OCI-LY1 (cell line): ENCODE results near the gene SEMA4F.
A peak's percentile ranks its signal among the peaks of the same experiment; 100 is the strongest.

Source experiments
- H2AFZ ChIP-seq: fragments of 200-600 bp; sonication (generic), shearing (Covaris generic); 2 replicates; pipeline ENCODE4 v1.6.0; 2014; ENCODE audit warnings: antibody characterized with exemption, mild to moderate bottlenecking, low read length
- H3F3A ChIP-seq: fragments of 200-600 bp; sonication (generic), shearing (Covaris generic); 2 replicates; pipeline ENCODE4 v1.6.0; 2014; ENCODE audit warnings: mild to moderate bottlenecking, antibody characterized with exemption, low read length, moderate library complexity; ENCODE audit not compliant: insufficient read depth
- H3K27ac ChIP-seq: fragments of 200-600 bp; sonication (generic); 2 replicates; pipeline ENCODE4 v1.5.1; 2014; ENCODE audit warnings: low read length, mixed run types, mild to moderate bottlenecking, low read depth; ENCODE audit not compliant: poor library complexity, severe bottlenecking
- H3K27me3 ChIP-seq: fragments of 200-600 bp; sonication (generic); 2 replicates; pipeline ENCODE4 v1.6.0; 2014; ENCODE audit warnings: antibody characterized with exemption, mild to moderate bottlenecking, low read length, moderate library complexity; ENCODE audit not compliant: insufficient read depth
- H3K36me3 ChIP-seq: fragments of 200-600 bp; sonication (generic); 2 replicates; pipeline ENCODE4 v1.6.1; 2014; ENCODE audit warnings: mild to moderate bottlenecking, antibody characterized with exemption, low read length, moderate library complexity, mixed read lengths; ENCODE audit not compliant: insufficient read depth
- H3K4me1 ChIP-seq: fragments of 200-600 bp; sonication (generic); 2 replicates; pipeline ENCODE4 v1.5.1; 2014; ENCODE audit warnings: mild to moderate bottlenecking, low read length, moderate library complexity; ENCODE audit not compliant: insufficient read depth, severe bottlenecking
- H3K4me2 ChIP-seq: fragments of 200-600 bp; sonication (generic), shearing (Covaris generic); 2 replicates; pipeline ENCODE4 v1.6.1; 2014; ENCODE audit warnings: low read length
- H3K4me3 ChIP-seq: fragments of 200-600 bp; sonication (generic); 2 replicates; pipeline ENCODE4 v1.5.1; 2014; ENCODE audit warnings: low read length, low read depth, mild to moderate bottlenecking, mixed read lengths; ENCODE audit not compliant: poor library complexity, severe bottlenecking
- H3K79me2 ChIP-seq: fragments of 200-600 bp; shearing (Covaris generic); 2 replicates; pipeline ENCODE4 v1.6.1; 2016; ENCODE audit warnings: mixed run types, low read length, mixed read lengths; ENCODE audit not compliant: insufficient read depth
- H3K9ac ChIP-seq: fragments of 200-600 bp; sonication (generic), shearing (Covaris generic); 2 replicates; pipeline ENCODE4 v1.6.1; 2014; ENCODE audit warnings: mild to moderate bottlenecking, low read length, mixed read lengths
- H3K9me2 ChIP-seq: fragments of 200-600 bp; sonication (generic), shearing (Covaris generic); 2 replicates; pipeline ENCODE4 v1.6.1; 2014; ENCODE audit warnings: low read depth, mild to moderate bottlenecking, low read length, mixed read lengths
- H3K9me3 ChIP-seq: fragments of 200-600 bp; shearing (Covaris generic); 2 replicates; pipeline ENCODE4 v1.6.1; 2014; ENCODE audit warnings: low read length, mixed read lengths
- H4K20me1 ChIP-seq: fragments of 200-600 bp; sonication (generic), shearing (Covaris generic); 2 replicates; pipeline ENCODE4 v1.6.0; 2016; ENCODE audit warnings: mild to moderate bottlenecking, low read length; ENCODE audit not compliant: insufficient read depth
- EZH2 ChIP-seq: fragments of 200-600 bp; sonication (generic), shearing (Covaris generic); IDR thresholded peaks from 2 replicates; pipeline ENCODE4 v1.8.0; 2017; ENCODE audit warnings: borderline replicate concordance, mixed run types, mild to moderate bottlenecking, antibody characterized with exemption, low read length, moderate library complexity, mixed read lengths
- TF ChIP-seq, protein P1 (sequence below): fragments of 200-600 bp; sonication (generic), shearing (Covaris generic); IDR thresholded peaks from 2 replicates; pipeline ENCODE4 v1.5.1; 2017; ENCODE audit warnings: mild to moderate bottlenecking, antibody characterized with exemption, low read length, moderate library complexity, mixed read lengths

SEMA4F gene

DNA sequence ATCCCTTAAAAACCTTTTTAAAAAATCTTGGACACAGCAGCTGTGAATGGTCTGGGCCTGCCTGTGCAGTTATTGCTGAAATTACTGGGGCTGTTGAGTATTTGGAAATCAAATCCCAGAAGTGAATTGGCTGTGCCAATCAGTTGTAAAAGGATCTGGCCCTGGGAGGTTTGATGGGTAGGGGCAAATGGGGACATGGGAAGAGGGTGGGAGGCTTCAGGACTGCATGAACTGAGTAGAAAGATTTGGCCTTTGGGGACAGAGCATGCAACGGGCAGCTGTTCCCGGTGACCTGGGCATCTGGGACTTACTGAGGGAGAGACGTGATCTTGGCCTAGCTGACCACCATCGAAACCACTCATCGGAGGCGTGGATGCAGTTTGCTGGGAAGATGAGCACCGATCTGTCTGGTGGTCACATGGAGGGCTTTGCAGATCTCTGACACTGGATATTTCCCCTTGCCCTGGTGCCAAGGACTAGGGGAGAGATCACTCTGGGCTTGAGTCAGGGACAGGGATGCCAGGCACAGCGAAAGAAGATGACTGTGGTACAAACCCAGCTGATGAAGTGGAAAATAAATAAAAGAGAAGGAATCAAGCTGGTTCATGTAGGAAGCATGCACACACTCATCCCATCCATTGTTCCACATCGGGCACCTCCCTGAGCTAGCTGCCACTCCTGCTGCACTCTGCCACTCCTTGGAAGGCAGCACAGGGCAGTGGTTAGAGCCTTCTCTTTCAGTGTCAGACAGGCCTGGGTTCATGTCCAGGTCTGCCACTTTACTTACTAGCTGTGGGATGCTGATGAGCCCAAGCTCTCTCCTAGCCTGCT is 58.4 kb downstream of the SEMA4F start:
- H3K4me3 ChIP-seq = no peak overlapping the region
- H3K4me1 ChIP-seq = peaks cover 9% of the 10 kb centered on the region
- no peak overlapping the region for H2AFZ ChIP-seq
- no peak overlapping the region for H3K4me2 ChIP-seq
- H3K9me3 ChIP-seq = no peaks in the 10 kb centered on the region
- no peaks in the 10 kb centered on the region for H3K36me3 ChIP-seq
- TF ChIP-seq EZH2 = no peak
- TF ChIP-seq, protein P1, sequence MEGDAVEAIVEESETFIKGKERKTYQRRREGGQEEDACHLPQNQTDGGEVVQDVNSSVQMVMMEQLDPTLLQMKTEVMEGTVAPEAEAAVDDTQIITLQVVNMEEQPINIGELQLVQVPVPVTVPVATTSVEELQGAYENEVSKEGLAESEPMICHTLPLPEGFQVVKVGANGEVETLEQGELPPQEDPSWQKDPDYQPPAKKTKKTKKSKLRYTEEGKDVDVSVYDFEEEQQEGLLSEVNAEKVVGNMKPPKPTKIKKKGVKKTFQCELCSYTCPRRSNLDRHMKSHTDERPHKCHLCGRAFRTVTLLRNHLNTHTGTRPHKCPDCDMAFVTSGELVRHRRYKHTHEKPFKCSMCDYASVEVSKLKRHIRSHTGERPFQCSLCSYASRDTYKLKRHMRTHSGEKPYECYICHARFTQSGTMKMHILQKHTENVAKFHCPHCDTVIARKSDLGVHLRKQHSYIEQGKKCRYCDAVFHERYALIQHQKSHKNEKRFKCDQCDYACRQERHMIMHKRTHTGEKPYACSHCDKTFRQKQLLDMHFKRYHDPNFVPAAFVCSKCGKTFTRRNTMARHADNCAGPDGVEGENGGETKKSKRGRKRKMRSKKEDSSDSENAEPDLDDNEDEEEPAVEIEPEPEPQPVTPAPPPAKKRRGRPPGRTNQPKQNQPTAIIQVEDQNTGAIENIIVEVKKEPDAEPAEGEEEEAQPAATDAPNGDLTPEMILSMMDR = no peak
- no peaks in the 10 kb centered on the region for H3F3A ChIP-seq
- no peak overlapping the region for H3K27ac ChIP-seq
- no peaks in the 10 kb centered on the region for H3K9me2 ChIP-seq
- H3K9ac ChIP-seq = no peak overlapping the region
- H4K20me1 ChIP-seq = no peaks in the 10 kb centered on the region
- H3K79me2 ChIP-seq = no peaks in the 10 kb centered on the region
- H3K27me3 ChIP-seq = no peaks in the 10 kb centered on the region

DNA sequence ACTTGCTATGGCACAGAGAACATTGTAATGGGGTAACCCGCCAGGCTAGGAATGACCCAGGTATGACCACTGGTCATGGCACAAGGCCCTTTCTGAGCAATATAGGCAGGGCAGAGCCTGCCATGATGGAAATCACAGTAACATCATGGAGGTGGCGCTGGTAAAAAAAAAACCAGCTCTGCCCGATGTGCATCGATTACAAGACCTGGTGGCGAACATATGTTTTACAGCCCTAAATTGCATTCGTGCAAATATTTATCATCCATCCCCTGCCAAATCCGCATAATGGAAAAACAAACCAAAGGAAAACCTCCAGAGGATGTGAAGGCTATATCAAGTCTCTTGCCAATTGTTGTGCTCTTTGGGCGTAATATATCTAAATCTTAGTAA is 60.6 kb downstream of the SEMA4F start:
- H3K9me3 ChIP-seq = no peaks in the 10 kb centered on the region
- TF ChIP-seq EZH2 = no peak
- TF ChIP-seq, protein P1 = no peak
- peak overlapping the region; percentile 96; the same call in 1 of the 2 replicates for H3K4me2 ChIP-seq
- no peaks in the 10 kb centered on the region for H4K20me1 ChIP-seq
- H3F3A ChIP-seq = no peaks in the 10 kb centered on the region
- no peaks in the 10 kb centered on the region for H3K27me3 ChIP-seq
- no peak overlapping the region for H3K9ac ChIP-seq
- H3K4me1 ChIP-seq = peaks cover 9% of the 10 kb centered on the region
- H3K36me3 ChIP-seq = no peaks in the 10 kb centered on the region
- no peak overlapping the region for H2AFZ ChIP-seq
- no peaks in the 10 kb centered on the region for H3K9me2 ChIP-seq
- no peak overlapping the region for H3K4me3 ChIP-seq
- H3K79me2 ChIP-seq = no peaks in the 10 kb centered on the region
- no peak overlapping the region for H3K27ac ChIP-seq

DNA sequence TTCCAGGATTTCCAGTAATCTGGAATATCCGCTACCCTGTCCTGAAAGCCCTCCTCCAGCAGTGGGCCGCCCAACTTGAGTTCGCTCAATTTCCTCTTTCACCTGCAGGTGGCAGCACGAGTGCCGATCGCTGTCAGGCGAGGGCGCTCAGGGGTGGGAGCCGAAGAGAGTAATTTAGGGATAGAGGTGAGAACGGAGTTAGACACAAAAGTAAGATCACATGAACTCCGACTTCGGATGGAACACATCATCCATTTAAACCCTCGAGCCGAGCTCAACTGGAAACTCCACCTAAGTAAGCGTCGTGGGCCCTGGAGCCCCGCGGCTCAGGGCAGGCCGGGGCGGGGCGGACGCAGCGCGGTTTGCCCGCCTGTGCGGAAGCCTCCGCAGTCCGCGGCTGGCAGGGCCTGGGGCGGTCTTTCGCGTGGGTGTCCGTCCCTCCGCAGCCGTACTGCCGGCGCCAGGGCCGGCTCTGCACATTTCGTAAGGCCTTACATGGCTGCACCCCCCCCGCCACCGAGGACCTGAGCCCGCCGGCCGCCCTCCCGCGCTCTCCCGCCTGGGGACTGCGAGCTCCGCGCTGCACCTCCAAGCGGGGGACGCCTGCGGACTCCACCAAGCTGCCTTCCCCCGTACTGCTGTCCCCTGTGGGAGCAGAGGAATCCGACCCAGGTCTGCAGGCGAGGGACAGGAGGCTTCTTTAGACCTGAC is 61.2 kb downstream of the SEMA4F start:
- H3K27me3 ChIP-seq = no peaks in the 10 kb centered on the region
- no peaks in the 10 kb centered on the region for H3F3A ChIP-seq
- peak overlapping the region; percentile 36; the same call in 1 of the 2 replicates for H3K9ac ChIP-seq
- H4K20me1 ChIP-seq = no peaks in the 10 kb centered on the region
- no peaks in the 10 kb centered on the region for H3K9me3 ChIP-seq
- peaks cover 9% of the 10 kb centered on the region for H3K4me1 ChIP-seq
- H3K4me2 ChIP-seq = peak overlapping the region; percentile 96
- no peaks in the 10 kb centered on the region for H3K36me3 ChIP-seq
- H3K9me2 ChIP-seq = no peaks in the 10 kb centered on the region
- H2AFZ ChIP-seq = 0 out of 2 replicates have a peak overlapping the region, but pooled peaks have one; percentile 35
- no peak for TF ChIP-seq EZH2
- TF ChIP-seq, protein P1 = peak; percentile 96
- H3K27ac ChIP-seq = no peak overlapping the region
- peak overlapping the region; percentile 59 for H3K4me3 ChIP-seq
- H3K79me2 ChIP-seq = no peaks in the 10 kb centered on the region
